ENCODE results near the gene C12orf76.

DNA sequence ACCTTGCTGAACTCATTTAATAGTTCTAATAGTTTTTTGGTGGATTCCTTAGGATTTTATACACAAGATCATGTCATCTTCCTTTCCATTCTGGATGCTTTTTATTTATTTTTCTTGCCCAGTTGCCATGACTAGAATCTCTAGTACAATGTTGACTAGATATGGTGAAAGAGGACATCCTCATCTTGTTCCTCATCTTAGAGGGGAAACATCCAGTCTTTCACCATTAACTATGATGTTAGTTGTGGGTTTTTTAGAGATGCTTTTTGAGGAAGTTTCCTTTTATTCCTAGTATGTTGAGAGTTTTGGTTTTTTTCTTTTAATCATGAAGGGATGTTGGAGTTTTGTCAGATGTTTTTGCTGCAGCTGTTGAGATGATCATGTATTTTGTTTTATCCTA is 40.4 kb downstream of the C12orf76 start:
- TF ChIP-seq, protein P1, sequence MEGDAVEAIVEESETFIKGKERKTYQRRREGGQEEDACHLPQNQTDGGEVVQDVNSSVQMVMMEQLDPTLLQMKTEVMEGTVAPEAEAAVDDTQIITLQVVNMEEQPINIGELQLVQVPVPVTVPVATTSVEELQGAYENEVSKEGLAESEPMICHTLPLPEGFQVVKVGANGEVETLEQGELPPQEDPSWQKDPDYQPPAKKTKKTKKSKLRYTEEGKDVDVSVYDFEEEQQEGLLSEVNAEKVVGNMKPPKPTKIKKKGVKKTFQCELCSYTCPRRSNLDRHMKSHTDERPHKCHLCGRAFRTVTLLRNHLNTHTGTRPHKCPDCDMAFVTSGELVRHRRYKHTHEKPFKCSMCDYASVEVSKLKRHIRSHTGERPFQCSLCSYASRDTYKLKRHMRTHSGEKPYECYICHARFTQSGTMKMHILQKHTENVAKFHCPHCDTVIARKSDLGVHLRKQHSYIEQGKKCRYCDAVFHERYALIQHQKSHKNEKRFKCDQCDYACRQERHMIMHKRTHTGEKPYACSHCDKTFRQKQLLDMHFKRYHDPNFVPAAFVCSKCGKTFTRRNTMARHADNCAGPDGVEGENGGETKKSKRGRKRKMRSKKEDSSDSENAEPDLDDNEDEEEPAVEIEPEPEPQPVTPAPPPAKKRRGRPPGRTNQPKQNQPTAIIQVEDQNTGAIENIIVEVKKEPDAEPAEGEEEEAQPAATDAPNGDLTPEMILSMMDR (IDR thresholded peaks at IDR 0.05) = no peak
- TF ChIP-seq POLR2A (IDR thresholded peaks at IDR 0.05) = no peak

Data from tibial nerve (tissue), 3 donors.